Omental fat pad (tissue), 4 donors: ENCODE data around the gene ARID5A. TPM values are rescaled to one million over a fixed set of nuclear protein-coding genes. Genes with fewer than 3 reads are reported as not detected.

Experiments used
- ATAC-seq: fragments of 150-250 bp; one replicate; pipeline ENCODE4 v1.9.1; 2016; ENCODE audit warnings: mild to moderate bottlenecking, moderate library complexity; ENCODE audit not compliant: low FRiP score
- DNase-seq: peaks from one replicate; pipeline ENCODE4 v3.0.0-alpha.2; 2019; ENCODE audit warnings: low spot score
- CTCF ChIP-seq, 3 donors: fragments of 450-650 bp; IDR thresholded peaks; one replicate each; pipeline ENCODE4 v1.5.1; 2016 to 2017; ENCODE audit warnings: antibody characterized with exemption in 3 of 3, mild to moderate bottlenecking in 3 of 3, moderate library complexity in 2 of 3
- total RNA-seq, 4 donors: library from RNA; depleted of rRNA; stranded (reverse); fragments of >200 nt; gene quantifications; one replicate each; pipeline ENCODE4 v1.1.0, GENCODE V29; 2016

ARID5A gene
- total RNA-seq, 4 donors from 2014 or later, result 26.2 to 79.7 (median 41.8) TPM

GRCh38 chr2:96574364-96574763 is 37.8 kb downstream of the ARID5A start:
- DNase-seq (no peak), ATAC-seq (no peak)
- TF ChIP-seq CTCF (IDR thresholded peaks at IDR 0.05), result no peak

GRCh38 chr2:96575785-96576456 is 39.4 kb downstream of the ARID5A start:
- no peak for TF ChIP-seq CTCF (IDR thresholded peaks at IDR 0.05)
- DNase-seq (no peak), ATAC-seq (no peak)

GRCh38 chr2:96577501-96577900 is 40.9 kb downstream of the ARID5A start:
- DNase-seq (no peak), ATAC-seq (no peak)
- no peak for TF ChIP-seq CTCF (IDR thresholded peaks at IDR 0.05)

- no peak for DNase-seq
- TF ChIP-seq CTCF (IDR thresholded peaks at IDR 0.05), result no peak
- no peak for ATAC-seq
These were observed 42.2 kb downstream of the ARID5A start for GRCh38 chr2:96578731-96579130.

- no peak for TF ChIP-seq CTCF (IDR thresholded peaks at IDR 0.05)
- no peak for ATAC-seq
- no peak for DNase-seq
These were observed 42.9 kb downstream of the ARID5A start for GRCh38 chr2:96579422-96579821.

- DNase-seq (no peak), ATAC-seq (no peak)
- no peak for TF ChIP-seq CTCF (IDR thresholded peaks at IDR 0.05)
These were observed 44.2 kb downstream of the ARID5A start for GRCh38 chr2:96580771-96581170.

- DNase-seq, result no peak
- TF ChIP-seq CTCF (IDR thresholded peaks at IDR 0.05), result no peak
- peak; percentile 44 for ATAC-seq
These were observed 47.5 kb downstream of the ARID5A start for GRCh38 chr2:96584017-96584416.
